Measurements from ENCODE around the gene GDPD5. TPM values are rescaled to one million over a fixed set of nuclear protein-coding genes. Genes with fewer than 3 reads are reported as not detected.

GDPD5 gene
- total and polyA plus RNA-seq, 9 of the 15 experiments (the other 6 are each of a cell fraction or from before 2014, with no cell fraction given) = 0.32 to 27.3 (median 8.0) TPM

GRCh38 chr11:75496305-75496752, 29.4 kb downstream of the GDPD5 start (continued):
- TF ChIP-seq, protein P1, sequence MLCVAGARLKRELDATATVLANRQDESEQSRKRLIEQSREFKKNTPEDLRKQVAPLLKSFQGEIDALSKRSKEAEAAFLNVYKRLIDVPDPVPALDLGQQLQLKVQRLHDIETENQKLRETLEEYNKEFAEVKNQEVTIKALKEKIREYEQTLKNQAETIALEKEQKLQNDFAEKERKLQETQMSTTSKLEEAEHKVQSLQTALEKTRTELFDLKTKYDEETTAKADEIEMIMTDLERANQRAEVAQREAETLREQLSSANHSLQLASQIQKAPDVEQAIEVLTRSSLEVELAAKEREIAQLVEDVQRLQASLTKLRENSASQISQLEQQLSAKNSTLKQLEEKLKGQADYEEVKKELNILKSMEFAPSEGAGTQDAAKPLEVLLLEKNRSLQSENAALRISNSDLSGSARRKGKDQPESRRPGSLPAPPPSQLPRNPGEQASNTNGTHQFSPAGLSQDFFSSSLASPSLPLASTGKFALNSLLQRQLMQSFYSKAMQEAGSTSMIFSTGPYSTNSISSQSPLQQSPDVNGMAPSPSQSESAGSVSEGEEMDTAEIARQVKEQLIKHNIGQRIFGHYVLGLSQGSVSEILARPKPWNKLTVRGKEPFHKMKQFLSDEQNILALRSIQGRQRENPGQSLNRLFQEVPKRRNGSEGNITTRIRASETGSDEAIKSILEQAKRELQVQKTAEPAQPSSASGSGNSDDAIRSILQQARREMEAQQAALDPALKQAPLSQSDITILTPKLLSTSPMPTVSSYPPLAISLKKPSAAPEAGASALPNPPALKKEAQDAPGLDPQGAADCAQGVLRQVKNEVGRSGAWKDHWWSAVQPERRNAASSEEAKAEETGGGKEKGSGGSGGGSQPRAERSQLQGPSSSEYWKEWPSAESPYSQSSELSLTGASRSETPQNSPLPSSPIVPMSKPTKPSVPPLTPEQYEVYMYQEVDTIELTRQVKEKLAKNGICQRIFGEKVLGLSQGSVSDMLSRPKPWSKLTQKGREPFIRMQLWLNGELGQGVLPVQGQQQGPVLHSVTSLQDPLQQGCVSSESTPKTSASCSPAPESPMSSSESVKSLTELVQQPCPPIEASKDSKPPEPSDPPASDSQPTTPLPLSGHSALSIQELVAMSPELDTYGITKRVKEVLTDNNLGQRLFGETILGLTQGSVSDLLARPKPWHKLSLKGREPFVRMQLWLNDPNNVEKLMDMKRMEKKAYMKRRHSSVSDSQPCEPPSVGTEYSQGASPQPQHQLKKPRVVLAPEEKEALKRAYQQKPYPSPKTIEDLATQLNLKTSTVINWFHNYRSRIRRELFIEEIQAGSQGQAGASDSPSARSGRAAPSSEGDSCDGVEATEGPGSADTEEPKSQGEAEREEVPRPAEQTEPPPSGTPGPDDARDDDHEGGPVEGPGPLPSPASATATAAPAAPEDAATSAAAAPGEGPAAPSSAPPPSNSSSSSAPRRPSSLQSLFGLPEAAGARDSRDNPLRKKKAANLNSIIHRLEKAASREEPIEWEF (CRISPR knock-in tag; IDR thresholded peaks at IDR 0.05) = no peak
- TF ChIP-seq POLR2G (IDR thresholded peaks at IDR 0.05; ENCODE audit: low read depth, low read length) = no peak
- peak; percentile 8 for TF ChIP-seq MEIS2 (IDR thresholded peaks at IDR 0.05; ENCODE audit: partially characterized antibody)
- no peak for TF ChIP-seq CHD1 (IDR thresholded peaks at IDR 0.05; ENCODE audit: low read length)
- no peak for TF ChIP-seq COPS2 (conservative IDR thresholded peaks at IDR 0.05)
